Activated CD8-positive, alpha-beta memory T cell treated with anti-CD3 and anti-CD28 coated beads for 48 hours (primary cell): ENCODE results near the gene SLC15A3.
"Not testable (repeated sequence)": the region's sequence is repeated elsewhere in the genome, so short reads cannot be mapped to it uniquely, and the experiment has no call there.

ENCODE experiments used
- DNase-seq, 3 experiments: peaks; one replicate each; pipeline ENCODE4 v3.0.0-alpha.2; 2020; ENCODE audit warnings: low read depth in 2 of 3, low spot score in 2 of 3

The SLC15A3 gene

GRCh38 chr11:60915248-60915914 lies 36.6 kb downstream of the SLC15A3 start:
- peak; percentile 40 to 56 (median 50) for DNase-seq

- peak in 1 of 3 experiments; percentile 23 for DNase-seq
Observed at GRCh38 chr11:60914633-60915247, 37.2 kb downstream of the SLC15A3 start.

- DNase-seq: peak; percentile 67 to 70 (median 68)
Observed at GRCh38 chr11:60913793-60914632, 38.0 kb downstream of the SLC15A3 start, which contains the start of gene TMEM109. Gene TMEM109, plus strand, starts transcription at chr11:60914158. Its CDS starts 5,536 bp downstream, at chr11:60919694.

GRCh38 chr11:60912851-60913528 lies 39.0 kb downstream of the SLC15A3 start:
- no peak for DNase-seq

- no peak for DNase-seq
Observed at GRCh38 chr11:60912223-60912850, 39.6 kb downstream of the SLC15A3 start.

GRCh38 chr11:60910711-60911380 lies 41.1 kb downstream of the SLC15A3 start:
- DNase-seq: no peak

- no peak for DNase-seq
Observed at GRCh38 chr11:60910281-60910687, 41.7 kb downstream of the SLC15A3 start.

- DNase-seq: not testable (repeated sequence)
Observed at GRCh38 chr11:60909680-60910280, 42.2 kb downstream of the SLC15A3 start.

- DNase-seq: no peak
Observed at GRCh38 chr11:60908803-60909202, 43.2 kb downstream of the SLC15A3 start.

- peak; percentile 95 to 98 (median 97) for DNase-seq
Observed at GRCh38 chr11:60906132-60906972, 45.6 kb downstream of the SLC15A3 start, which contains the start of gene PRPF19. Gene PRPF19, minus strand, starts transcription at chr11:60906585. Its CDS starts 203 bp downstream, at chr11:60906382.

- no peak for DNase-seq
Observed at GRCh38 chr11:60905551-60906113, 46.3 kb downstream of the SLC15A3 start.

GRCh38 chr11:60905047-60905446 lies 46.9 kb downstream of the SLC15A3 start:
- no peak for DNase-seq

- no peak for DNase-seq
Observed at GRCh38 chr11:60902625-60903024, 49.4 kb downstream of the SLC15A3 start.

GRCh38 chr11:60900673-60901404 lies 51.1 kb downstream of the SLC15A3 start:
- no peak for DNase-seq

- DNase-seq: no peak
Observed at GRCh38 chr11:60899977-60900376, 52.0 kb downstream of the SLC15A3 start.

- no peak for DNase-seq
Observed at GRCh38 chr11:60899046-60899936, 52.7 kb downstream of the SLC15A3 start.

- no peak for DNase-seq
Observed at GRCh38 chr11:60897496-60897895, 54.5 kb downstream of the SLC15A3 start.
